Measurements from ENCODE around the gene C19orf12. TPM values are rescaled to one million over a fixed set of nuclear protein-coding genes. Genes with fewer than 3 reads are reported as not detected.
"Not testable (repeated sequence)": the region's sequence is repeated elsewhere in the genome, so short reads cannot be mapped to it uniquely, and the experiment has no call there.

Gene C19orf12
- polyA plus RNA-seq, 1 donor = 26.5 TPM

- no CpG with 5 or more reads among the region's 2 CpGs for WGBS (ENCODE audit: insufficient coverage, low lambda C conversion rate)
- peak overlapping the region; percentile 73 for H3K27ac ChIP-seq (ENCODE audit: low read length)
- peaks cover 23% of the 10 kb centered on the region for H3K4me1 ChIP-seq (ENCODE audit: control insufficient read depth, insufficient read depth, low read length)
Observed at GRCh38 chr19:29709440-29709798, 5.6 kb downstream of the C19orf12 start.

GRCh38 chr19:29708554-29709439 lies 6.3 kb downstream of the C19orf12 start:
- peak overlapping the region; percentile 73 for H3K27ac ChIP-seq (ENCODE audit: low read length)
- H3K36me3 ChIP-seq (ENCODE audit: control insufficient read depth, insufficient read depth, low read length) = peaks cover 14% of the 10 kb centered on the region
- DNase-seq = peak; percentile 86 to 89
- H3K4me1 ChIP-seq (ENCODE audit: control insufficient read depth, insufficient read depth, low read length) = peaks cover 23% of the 10 kb centered on the region
- H3K4me3 ChIP-seq (ENCODE audit: low read length) = peak overlapping the region; percentile 17
- no peaks in the 10 kb centered on the region for H3K27me3 ChIP-seq (ENCODE audit: control insufficient read depth, insufficient read depth, low read length)
- 20% methylated on average over 1 of the region's 18 CpGs for WGBS (ENCODE audit: insufficient coverage, low lambda C conversion rate)
- H3K9me3 ChIP-seq (ENCODE audit: control insufficient read depth, low read depth, low read length) = no peaks in the 10 kb centered on the region

More at GRCh38 chr19:29709440-29709798, 5.6 kb downstream of the C19orf12 start:
- not testable (repeated sequence) for DNase-seq; H3K27me3 ChIP-seq (ENCODE audit: control insufficient read depth, insufficient read depth, low read length); H3K4me3 ChIP-seq (ENCODE audit: low read length); H3K9me3 ChIP-seq (ENCODE audit: control insufficient read depth, low read depth, low read length)
- peaks cover 12% of the 10 kb centered on the region for H3K36me3 ChIP-seq (ENCODE audit: control insufficient read depth, insufficient read depth, low read length)

GRCh38 chr19:29706635-29707034 lies 8.4 kb downstream of the C19orf12 start:
- H3K27me3 ChIP-seq (ENCODE audit: control insufficient read depth, insufficient read depth, low read length) = no peaks in the 10 kb centered on the region
- no peak overlapping the region for H3K27ac ChIP-seq (ENCODE audit: low read length)
- H3K4me3 ChIP-seq (ENCODE audit: low read length) = no peak overlapping the region
- H3K4me1 ChIP-seq (ENCODE audit: control insufficient read depth, insufficient read depth, low read length) = peaks cover 23% of the 10 kb centered on the region
- H3K9me3 ChIP-seq (ENCODE audit: control insufficient read depth, low read depth, low read length) = no peaks in the 10 kb centered on the region
- H3K36me3 ChIP-seq (ENCODE audit: control insufficient read depth, insufficient read depth, low read length) = peaks cover 29% of the 10 kb centered on the region
- WGBS (ENCODE audit: insufficient coverage, low lambda C conversion rate) = no CpG with 5 or more reads among the region's 6 CpGs
- no peak for DNase-seq

- H3K36me3 ChIP-seq (ENCODE audit: control insufficient read depth, insufficient read depth, low read length) = peaks cover 32% of the 10 kb centered on the region
- WGBS (ENCODE audit: insufficient coverage, low lambda C conversion rate) = no CpG with 5 or more reads among the region's 9 CpGs
- no peaks in the 10 kb centered on the region for H3K9me3 ChIP-seq (ENCODE audit: control insufficient read depth, low read depth, low read length)
Observed at GRCh38 chr19:29705706-29706105, 9.4 kb downstream of the C19orf12 start.

GRCh38 chr19:29704562-29705558 lies 10.2 kb downstream of the C19orf12 start:
- no peak for DNase-seq
- 90% methylated on average over 2 of the region's 14 CpGs for WGBS (ENCODE audit: insufficient coverage, low lambda C conversion rate)
- H3K36me3 ChIP-seq (ENCODE audit: control insufficient read depth, insufficient read depth, low read length) = peaks cover 32% of the 10 kb centered on the region

More at GRCh38 chr19:29705706-29706105, 9.4 kb downstream of the C19orf12 start:
- H3K4me3 ChIP-seq (ENCODE audit: low read length) = no peak overlapping the region
- H3K4me1 ChIP-seq (ENCODE audit: control insufficient read depth, insufficient read depth, low read length) = peaks cover 23% of the 10 kb centered on the region
- DNase-seq = no peak
- H3K27ac ChIP-seq (ENCODE audit: low read length) = no peak overlapping the region
- no peaks in the 10 kb centered on the region for H3K27me3 ChIP-seq (ENCODE audit: control insufficient read depth, insufficient read depth, low read length)

GRCh38 chr19:29702963-29703320 lies 12.1 kb downstream of the C19orf12 start:
- Histone ChIP-seq H3K27me3 (ENCODE audit: control insufficient read depth, insufficient read depth, low read length) (no peaks in the 10 kb centered on the region), H3K4me3 (ENCODE audit: low read length) (no peak overlapping the region), H3K27ac (ENCODE audit: low read length) (no peak overlapping the region), H3K36me3 (ENCODE audit: control insufficient read depth, insufficient read depth, low read length) (peaks cover 32% of the 10 kb centered on the region), H3K9me3 (ENCODE audit: control insufficient read depth, low read depth, low read length) (no peaks in the 10 kb centered on the region), H3K4me1 (ENCODE audit: control insufficient read depth, insufficient read depth, low read length) (peaks cover 10% of the 10 kb centered on the region)
- no peak for DNase-seq
- WGBS (ENCODE audit: insufficient coverage, low lambda C conversion rate) = no CpG with 5 or more reads among the region's 9 CpGs

More at GRCh38 chr19:29704562-29705558, 10.2 kb downstream of the C19orf12 start:
- Histone ChIP-seq H3K27me3 (ENCODE audit: control insufficient read depth, insufficient read depth, low read length) (no peaks in the 10 kb centered on the region), H3K27ac (ENCODE audit: low read length) (no peak overlapping the region), H3K4me1 (ENCODE audit: control insufficient read depth, insufficient read depth, low read length) (peaks cover 23% of the 10 kb centered on the region), H3K4me3 (ENCODE audit: low read length) (no peak overlapping the region), H3K9me3 (ENCODE audit: control insufficient read depth, low read depth, low read length) (no peaks in the 10 kb centered on the region)

- H3K9me3 ChIP-seq (ENCODE audit: control insufficient read depth, low read depth, low read length) = no peaks in the 10 kb centered on the region
- peaks cover 6% of the 10 kb centered on the region for H3K4me1 ChIP-seq (ENCODE audit: control insufficient read depth, insufficient read depth, low read length)
- WGBS (ENCODE audit: insufficient coverage, low lambda C conversion rate) = no CpG with 5 or more reads among the region's 30 CpGs
- H3K27ac ChIP-seq (ENCODE audit: low read length) = no peak overlapping the region
- no peak overlapping the region for H3K4me3 ChIP-seq (ENCODE audit: low read length)
- peaks cover 29% of the 10 kb centered on the region for H3K36me3 ChIP-seq (ENCODE audit: control insufficient read depth, insufficient read depth, low read length)
- DNase-seq = no peak
- no peaks in the 10 kb centered on the region for H3K27me3 ChIP-seq (ENCODE audit: control insufficient read depth, insufficient read depth, low read length)
Observed at GRCh38 chr19:29702161-29702962, 12.7 kb downstream of the C19orf12 start.

GRCh38 chr19:29700498-29700897 lies 14.6 kb downstream of the C19orf12 start:
- Histone ChIP-seq H3K4me1 (ENCODE audit: control insufficient read depth, insufficient read depth, low read length) (no peaks in the 10 kb centered on the region), H3K36me3 (ENCODE audit: control insufficient read depth, insufficient read depth, low read length) (peaks cover 22% of the 10 kb centered on the region)
- WGBS (ENCODE audit: insufficient coverage, low lambda C conversion rate) = no CpG with 5 or more reads among the region's 6 CpGs

GRCh38 chr19:29699861-29700260 lies 15.2 kb downstream of the C19orf12 start:
- H3K4me1 ChIP-seq (ENCODE audit: control insufficient read depth, insufficient read depth, low read length) = no peaks in the 10 kb centered on the region
- no peak overlapping the region for H3K4me3 ChIP-seq (ENCODE audit: low read length)
- no peak for DNase-seq
- no peaks in the 10 kb centered on the region for H3K27me3 ChIP-seq (ENCODE audit: control insufficient read depth, insufficient read depth, low read length)
- peaks cover 20% of the 10 kb centered on the region for H3K36me3 ChIP-seq (ENCODE audit: control insufficient read depth, insufficient read depth, low read length)
- no peaks in the 10 kb centered on the region for H3K9me3 ChIP-seq (ENCODE audit: control insufficient read depth, low read depth, low read length)
- WGBS (ENCODE audit: insufficient coverage, low lambda C conversion rate) = no CpG with 5 or more reads among the region's 5 CpGs
- H3K27ac ChIP-seq (ENCODE audit: low read length) = no peak overlapping the region

More at GRCh38 chr19:29700498-29700897, 14.6 kb downstream of the C19orf12 start:
- no peak for DNase-seq
- Histone ChIP-seq H3K27ac (ENCODE audit: low read length) (no peak overlapping the region), H3K9me3 (ENCODE audit: control insufficient read depth, low read depth, low read length) (no peaks in the 10 kb centered on the region), H3K27me3 (ENCODE audit: control insufficient read depth, insufficient read depth, low read length) (no peaks in the 10 kb centered on the region), H3K4me3 (ENCODE audit: low read length) (no peak overlapping the region)

All from large intestine (tissue), 3 donors.